DMS153 treated with DMSO at 0.1 percent for 48 hours (cell line): ENCODE data around the gene CD40.
"Not testable (repeated sequence)": the region's sequence is repeated elsewhere in the genome, so short reads cannot be mapped to it uniquely, and the experiment has no call there.

Experiments used
- DNase-seq: peaks from one replicate; lab custom pipeline; 2025; ENCODE audit not compliant: unreplicated experiment; lab: John Stamatoyannopoulos, UW

The CD40 gene

DNA sequence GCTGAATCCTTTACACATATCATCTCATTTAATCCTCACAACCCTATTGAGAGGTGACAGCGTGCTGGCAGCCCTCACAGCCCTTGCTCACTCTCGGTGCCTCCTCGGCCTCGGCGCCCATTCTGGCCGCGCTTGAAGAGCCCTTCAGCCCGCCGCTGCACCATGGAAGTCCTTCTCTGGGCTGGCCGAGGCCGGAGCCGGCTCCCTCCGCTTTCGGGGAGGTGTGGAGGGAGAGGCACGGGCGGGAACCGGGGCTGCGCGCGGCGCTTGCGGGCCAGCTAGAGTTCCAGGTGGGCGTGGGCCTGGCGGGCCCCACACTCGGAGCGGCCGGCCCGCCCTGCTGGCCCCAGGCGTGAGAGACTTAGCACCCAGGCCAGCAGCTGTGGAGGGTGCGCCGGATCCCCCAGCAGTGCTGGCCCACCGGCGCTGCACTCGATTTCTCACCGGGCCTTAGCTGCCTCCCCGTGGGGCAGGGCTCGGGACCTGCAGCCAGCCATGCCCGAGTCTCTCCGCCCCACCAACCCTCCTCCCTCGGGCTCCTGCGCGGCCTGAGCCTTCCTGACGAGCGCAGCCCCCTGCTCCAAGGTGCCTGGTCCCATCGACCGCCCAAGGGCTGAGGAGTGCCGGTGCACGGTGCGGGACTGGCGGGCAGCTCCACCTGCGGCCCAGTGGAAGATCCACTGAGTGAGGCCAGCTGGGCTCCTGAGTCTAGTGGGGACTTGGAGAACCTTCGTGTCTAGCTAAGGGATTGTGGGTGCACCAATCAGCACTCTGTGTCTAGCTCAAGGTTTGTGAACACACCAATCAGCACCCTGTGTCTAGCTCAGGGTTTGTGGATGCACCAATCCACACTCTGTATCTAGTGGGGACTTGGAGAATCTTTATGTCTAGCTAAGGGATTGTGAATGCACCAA is 26.2 kb upstream of the CD40 start:
- DNase-seq, result not testable (repeated sequence)

DNA sequence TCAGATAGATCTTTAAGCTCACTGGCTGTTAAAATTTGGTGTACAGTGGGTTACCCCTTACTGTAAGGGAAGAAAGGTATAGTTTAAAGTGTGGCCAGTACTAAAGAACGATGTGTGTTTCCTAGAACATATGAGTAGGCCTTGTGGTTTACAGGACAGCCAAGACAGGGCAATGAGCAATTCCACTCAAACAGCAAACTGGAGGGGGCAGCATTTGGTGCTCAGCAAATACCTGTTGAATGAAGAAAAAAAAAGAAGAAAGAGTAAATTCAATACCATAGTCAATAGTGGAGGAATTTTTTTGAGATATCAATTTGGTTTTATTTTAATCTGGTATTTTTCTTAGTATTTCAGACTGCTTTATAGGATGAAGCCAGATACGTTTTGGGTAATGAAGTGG is 24.6 kb upstream of the CD40 start:
- DNase-seq, result no peak

DNA sequence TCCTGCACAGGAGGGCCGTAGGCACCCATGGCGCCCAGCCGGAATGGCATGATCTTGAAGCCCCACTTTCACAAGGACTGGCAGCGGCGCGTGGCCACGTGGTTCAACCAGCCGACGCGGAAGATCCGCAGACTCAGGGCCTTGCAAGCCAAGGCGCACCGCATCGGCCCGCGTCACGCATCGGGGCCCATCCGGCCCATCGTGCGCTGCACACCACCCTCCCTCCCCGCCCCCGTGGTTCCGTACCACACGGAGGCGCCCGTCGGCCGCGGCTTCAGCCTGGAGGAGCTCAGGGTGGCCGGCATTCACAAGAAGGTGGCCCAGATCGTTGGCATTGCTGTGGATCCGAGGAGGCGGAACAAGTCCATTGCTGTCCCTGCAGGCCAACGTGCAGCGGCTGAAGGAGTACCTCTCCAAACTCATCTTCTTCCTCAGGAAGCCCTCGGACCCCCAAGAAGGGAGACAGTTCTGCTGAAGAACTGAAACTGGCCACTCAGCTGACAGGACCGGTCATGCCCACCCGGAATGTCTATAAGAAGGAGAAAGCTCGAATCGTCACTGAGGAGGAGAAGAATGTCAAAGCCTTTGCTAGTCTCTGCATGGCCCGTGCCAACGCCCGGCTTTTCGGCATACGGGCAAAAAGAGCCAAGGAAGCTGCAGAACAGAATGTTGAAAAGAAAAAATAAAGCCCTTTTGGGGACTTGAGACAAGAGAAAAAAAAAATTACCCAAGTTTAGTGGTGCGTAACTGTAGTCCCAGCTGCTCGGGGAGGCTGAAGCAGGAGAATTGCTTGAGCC is 18.4 kb upstream of the CD40 start:
- DNase-seq, result no peak

DNA sequence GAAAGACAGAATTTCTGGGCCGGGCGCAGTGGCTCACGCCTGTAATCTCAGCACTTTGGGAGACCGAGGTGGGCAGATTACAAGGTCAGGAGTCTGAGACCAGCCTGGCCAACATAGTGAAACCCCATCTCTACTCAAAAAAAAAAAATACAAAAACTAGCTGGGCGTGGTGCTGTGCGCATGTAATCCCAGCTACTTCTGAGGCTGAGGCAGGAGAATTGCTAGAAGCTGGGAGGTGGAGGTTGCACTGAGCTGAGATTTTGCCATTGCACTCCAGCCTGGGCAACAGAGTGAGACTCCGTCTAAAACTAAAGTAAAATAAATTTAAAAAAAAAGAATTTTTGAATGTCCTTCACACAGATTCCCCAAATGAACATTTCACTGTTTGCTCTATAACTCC is 17.7 kb upstream of the CD40 start:
- DNase-seq, result not testable (repeated sequence)

DNA sequence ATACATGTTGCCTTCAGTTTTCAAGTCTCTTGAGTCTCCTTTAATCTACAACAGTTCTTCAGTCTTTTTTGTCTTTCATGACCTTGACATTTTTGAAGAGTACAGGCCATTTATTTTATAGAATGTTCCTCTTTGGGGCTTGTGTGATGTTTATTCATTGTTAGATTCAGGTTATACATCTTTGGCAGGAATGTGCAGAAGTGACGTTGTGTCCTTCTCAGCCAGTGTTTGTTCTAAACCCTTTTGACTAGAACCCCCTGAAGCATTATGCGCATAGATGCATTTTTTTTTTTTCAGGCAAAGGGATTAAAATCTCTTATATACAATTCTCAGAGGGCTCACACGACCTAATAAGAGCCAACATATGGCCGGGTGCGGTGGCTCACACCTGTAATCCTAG is 17.1 kb upstream of the CD40 start:
- no peak for DNase-seq

DNA sequence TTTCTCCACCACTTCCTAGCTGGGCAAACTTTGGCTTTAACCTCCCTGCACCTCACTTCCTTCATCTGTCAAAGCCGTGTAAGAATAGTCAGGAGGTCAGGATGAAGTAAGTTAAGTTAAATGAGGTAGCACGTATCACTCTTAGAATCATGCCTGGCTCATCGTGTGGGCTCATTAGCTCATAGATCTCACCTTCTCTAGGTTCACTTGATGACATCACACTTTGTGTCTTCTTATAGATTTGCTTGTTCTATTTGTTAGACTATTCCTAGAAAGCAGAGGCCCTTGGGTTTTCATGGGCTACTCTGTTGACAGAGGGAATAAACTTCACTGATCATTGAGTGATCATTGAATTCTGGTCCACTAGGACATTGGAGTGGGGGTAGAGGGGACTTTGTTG is 16.2 kb upstream of the CD40 start:
- no peak for DNase-seq

DNA sequence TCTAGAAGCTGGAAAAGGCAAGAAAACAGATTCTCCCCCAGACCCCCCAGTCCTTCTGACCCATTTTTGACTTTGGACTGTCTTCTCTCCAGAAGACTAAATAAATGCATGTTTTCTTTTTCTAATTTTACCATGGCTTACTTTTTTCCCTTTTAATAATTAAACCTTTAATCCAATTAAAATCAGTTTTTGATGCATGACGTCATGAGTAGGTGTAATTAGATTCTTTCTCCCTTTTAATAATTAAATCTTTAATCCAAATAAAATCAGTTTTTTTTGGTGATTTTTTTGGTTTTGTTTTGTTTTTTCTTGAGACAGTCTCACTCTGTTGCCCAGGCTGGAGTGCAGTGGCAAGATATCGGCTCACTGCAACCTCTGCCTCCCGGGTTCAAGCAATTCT is 15.2 kb upstream of the CD40 start:
- no peak for DNase-seq

DNA sequence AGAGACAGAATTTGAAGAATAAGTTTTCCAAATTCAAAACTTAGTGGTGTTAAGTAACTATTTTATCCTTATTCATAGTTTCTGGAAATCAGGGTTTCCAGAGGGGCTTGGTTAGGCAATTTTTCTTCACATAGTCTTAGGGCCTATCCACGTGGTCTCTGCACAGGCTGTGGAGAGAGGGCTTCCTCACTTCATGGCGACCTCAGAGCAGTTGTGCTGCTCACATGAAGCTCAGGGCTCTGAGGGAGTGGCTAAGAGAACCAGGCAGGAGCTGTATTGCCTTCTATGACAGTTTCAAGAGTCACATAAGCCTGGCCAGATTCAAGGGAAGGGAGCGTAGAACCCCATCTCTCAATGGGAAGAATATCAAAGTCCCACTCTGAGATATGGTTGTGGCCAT is 13.9 kb upstream of the CD40 start:
- DNase-seq, result no peak

DNA sequence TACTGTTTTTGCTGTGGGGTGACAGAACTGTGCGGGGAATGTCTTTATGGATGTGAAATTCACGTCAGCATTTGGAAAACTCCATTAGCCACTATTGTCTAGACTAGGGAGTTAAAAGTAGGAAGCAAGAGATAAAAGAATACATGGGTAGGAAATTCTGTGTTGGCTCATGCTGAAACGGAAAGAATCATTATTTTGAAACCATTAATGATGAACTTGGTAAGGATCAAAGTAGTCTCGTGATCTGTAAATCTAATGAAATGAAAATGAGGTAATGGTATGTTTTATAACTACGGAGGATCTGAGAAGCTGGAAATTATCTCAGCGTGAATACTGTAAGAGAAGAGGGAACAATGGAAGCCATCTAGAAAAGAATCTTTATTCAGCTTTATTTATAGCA is 11.1 kb upstream of the CD40 start:
- no peak for DNase-seq

DNA sequence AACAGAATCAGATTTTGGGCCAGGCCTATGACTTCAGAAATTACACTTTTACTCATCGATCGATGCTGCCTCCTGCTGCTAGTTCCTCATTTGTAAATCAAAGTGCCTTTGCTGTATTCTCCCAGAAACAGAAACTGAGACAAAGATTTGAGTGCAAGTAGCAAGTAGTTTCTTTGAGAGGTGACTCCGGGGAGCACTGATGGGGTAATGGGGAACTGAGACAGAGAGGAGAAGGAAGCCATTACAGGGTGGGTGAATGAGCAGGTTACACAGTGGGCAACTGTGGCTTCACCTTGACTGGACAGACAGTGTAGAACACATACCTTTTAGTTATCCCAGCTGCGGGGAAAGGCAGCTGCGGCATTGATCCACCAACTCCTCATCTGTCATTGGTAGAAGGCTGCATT is 9.7 kb upstream of the CD40 start:
- no peak for DNase-seq

DNA sequence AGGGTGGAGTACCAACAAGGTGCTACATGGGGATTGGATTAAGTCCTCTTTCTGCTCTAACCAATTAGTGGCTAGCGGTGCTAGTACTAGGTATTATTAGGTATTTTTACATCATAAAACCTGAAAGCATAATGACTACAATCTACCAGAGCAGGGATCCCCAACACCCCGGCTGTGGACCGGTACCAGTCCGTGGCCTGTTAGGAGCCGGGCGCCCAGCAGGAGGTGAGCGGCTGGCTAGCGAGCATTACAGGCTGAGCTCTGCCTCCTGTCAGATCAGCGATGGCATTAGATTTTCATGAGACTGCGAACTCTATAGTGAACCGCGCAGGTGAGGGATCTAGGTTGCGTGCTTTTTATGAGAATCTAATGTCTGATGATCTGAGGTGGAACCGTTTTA is 9.1 kb upstream of the CD40 start:
- DNase-seq, result no peak

DNA sequence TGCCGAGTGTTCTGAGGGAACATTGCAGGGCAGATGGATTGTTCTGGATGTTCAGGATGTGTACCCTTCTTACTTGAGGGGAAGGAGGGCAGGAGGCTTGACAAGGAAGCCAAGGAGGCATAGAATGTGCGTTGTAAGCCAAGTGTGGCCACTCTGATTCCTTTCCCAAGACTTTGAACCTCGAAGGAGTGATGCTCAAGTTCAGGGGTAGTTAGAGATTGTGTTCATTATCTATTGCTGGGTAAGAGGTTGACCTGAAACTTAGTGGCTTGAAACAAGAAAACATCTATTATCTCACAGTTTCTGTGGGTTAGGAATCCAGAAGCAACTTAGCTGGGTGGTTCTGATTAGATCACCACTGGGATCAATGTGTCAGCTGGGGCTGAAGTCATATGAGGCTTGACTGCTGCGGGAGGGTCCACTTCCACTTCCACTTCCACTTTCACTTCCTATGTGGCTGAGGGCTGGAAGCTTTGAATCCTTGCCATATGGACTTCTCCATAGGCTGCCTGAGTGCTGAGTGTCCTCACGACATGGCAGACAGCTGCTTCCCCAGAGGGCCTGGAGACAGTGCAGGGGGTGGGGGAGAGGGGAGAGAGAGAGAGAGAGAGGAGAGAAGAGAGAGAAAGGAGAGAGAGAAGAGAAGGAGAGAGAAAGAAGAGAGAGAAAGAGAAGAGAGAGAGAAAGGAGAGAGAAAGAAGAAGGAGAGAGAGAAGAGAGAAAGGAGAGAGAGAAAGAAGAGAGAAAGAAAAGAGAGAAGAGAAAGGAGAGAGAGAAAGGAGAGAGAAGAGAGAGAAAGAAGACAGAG is 6.9 kb upstream of the CD40 start:
- no peak for DNase-seq

DNA sequence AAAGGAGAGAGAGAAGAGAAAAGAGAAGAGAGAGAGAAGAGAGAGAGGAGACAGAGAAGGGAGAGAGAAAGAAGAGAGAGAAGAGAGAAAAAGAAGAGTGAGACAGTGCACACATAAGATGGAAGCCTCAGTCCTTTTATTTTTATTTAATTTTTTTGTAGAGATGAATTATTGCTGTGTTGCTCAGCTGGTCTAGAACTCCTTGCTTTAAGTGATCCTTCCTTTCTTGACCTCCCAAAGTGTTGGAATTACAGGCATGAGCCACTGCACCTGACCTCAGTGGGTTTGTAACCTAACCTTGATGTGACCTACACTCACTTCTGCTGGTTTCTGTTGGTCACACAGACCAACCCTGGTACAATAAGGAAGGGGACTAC is 6.3 kb upstream of the CD40 start:
- no peak for DNase-seq

DNA sequence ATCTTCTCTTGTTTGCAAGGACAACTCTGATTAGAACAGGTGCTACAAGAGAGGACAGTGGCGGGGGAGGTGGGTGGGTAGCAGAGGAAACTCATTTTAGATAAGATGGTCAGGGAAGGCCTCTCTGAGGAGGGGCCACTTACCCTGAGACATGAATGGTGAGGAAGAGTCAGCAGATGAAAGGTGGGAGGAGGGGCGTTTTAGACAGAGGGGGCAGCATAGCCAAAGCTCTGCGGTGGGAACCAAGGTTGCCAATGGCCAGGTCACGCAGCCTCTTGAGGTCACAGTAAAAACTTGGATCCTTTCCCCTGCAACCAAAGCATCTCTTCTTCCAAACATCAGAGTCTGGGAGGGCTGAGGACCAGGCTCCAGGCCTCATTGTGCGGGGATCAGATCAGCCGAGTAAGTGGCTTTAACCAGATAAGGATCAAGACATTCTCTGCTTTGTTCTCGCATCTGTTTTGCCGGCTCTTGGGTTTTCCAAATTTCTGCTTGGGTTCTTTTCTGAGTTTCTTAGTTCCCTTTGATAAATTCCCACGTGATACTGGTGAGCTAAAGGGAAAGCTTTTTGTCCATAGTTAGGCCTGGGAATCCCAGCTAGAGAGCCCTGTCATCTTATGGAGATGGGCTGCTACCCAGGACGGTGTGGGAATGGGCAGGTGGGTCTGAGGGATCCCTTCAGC is 5.5 kb upstream of the CD40 start:
- no peak for DNase-seq

DNA sequence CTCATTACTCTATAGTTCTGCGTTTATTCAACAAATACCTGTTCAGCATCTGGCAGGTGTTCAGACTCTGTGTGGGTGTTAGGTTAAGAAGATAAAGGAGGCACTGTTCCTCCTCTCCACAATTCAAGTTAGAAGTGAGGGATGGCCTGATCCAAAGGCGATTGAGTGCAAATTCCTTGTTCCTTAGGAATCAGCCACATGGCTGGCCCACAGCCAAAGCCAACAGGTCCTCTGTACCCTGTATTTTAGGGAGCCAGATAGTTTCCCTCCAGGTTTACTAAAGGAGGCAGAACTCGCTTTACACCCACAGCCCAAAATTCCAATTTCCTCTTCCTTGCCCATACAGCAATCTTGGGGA is 5.0 kb upstream of the CD40 start:
- DNase-seq, result no peak

DNA sequence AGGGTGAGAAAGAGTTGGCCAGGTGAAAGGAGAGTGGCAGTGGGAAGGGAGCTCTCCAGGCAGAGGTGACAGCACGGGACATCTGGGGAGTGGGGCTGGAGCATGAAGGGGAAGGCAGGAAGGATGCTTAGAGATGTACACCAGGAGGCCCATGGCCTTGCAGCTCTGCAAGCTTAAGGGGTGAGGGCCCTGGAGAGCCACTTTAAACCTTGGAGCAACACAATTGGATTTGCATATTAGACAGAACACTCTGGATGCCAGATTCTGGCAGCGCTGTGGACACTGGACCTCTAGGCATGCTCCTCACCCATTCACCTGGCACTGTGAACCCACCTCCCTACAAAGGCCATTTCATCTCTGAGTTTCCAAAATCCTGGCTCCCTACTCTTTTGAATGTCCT is 3.7 kb upstream of the CD40 start:
- DNase-seq, result no peak

DNA sequence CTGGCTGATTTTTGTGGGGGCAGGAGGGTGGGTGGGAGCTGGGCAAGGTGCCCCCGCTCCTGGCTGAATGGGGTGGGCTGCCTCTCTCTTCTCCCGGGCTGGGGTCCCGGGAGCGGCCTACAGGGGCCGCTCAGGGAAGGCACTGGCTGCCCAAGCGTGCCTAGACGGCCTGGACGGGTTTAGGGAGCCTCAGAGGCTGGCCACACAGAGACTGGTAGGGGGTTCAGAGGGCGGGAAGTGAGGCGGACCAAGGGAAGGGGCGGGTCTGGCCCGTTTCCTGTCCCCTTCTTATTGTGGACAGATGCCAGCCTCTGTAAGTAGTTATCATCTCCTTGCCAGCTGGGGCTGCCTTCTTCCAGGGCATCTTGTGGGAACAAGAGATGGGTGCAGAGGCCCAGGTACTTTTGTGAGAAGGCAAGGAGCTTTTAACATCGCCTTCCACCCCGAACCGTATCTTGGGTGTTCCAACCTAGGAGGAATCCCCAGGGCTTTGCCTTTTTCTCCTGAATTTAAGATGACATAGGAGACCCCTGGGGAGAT is 437 bp downstream of the CD40 start:
- DNase-seq, result no peak

DNA sequence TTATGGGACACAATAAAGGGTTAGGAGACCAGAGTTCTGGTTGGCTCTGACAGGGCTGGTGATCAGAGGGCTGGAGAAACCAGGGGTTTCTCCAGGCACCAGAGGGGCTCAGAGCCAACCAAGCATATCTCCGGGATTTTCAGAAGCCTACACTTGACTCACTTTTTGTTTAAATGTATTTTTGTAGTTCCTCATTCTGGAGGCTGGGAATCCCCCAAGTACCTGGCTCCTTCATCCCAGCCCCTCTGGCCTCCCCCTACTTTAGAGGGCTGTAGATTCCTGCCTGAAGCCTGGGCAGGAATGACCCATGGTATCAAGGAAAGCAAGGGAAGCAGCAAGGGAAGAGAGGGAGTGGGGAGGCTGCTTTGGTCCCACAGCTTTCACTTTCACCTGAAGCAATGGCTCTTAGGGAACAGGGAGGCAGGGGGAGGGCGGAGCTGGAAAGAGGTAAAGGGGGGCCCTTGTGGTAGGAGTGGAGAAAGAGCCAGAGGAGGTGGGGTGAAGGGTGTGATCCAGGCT is 973 bp downstream of the CD40 start:
- DNase-seq, result no peak

DNA sequence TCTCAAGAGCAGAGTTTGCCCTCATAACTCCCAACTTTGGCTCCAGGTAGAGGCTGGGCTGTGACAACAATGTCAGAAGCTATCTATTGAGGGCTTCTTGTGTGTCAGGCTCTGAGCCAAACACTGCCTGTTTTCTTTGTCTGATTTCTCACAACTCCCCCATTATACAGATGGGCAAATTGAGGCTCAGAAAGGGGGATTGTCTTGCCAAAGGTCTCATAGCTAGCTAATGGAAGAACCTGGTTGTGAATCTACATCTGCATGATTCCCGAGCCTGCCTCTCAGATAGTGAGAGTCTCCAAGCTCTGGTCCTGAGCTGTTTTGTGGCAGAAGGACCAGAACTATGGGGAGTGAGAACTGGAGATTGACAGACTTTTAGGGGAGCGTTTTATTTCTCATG is 1.4 kb downstream of the CD40 start:
- DNase-seq, result no peak

DNA sequence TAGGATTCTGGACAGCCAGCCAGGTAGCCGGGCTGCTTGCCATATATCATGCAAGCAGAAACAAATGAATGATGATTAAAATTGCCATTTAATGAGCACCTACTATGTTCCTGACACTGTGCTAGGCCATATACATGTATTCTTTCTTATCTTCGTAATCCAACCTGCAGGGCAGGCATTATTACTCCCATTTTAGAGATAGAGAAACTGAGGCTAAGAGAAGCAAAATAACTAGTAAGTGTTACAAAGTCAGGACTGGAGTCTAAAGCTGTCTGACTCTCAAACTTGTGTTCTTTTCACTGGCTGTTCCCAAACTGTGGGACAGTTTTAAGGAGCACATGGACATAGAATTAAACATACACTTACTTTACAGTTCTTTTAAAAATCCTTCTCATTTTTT is 2.0 kb downstream of the CD40 start:
- DNase-seq, result no peak
